ENCODE measurements around the gene CXCL5.

DNA sequence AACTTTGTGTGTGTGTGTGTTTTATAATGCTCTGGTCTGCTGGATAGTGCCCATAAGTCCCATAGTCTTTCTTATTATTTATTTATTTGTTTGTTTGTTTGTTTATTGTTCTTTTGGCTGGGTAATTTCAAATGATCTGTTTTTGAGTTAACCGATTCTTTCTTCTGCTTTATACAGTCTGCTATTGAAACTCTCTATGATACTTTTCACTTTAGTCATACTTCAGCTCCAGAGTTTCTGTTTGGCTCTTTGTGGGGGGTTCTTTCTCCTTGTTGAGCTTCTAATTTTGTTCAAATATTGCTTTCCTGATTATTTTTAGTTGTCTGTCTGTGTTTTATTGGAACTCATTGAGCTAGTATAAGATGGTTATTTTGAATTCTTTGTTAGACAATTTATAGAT is 30.0 kb upstream of the CXCL5 start:
- no peak for TF ChIP-seq CTCF (IDR thresholded peaks at IDR 0.05; ENCODE audit: insufficient read depth, low read length)
- TF ChIP-seq, protein P1, sequence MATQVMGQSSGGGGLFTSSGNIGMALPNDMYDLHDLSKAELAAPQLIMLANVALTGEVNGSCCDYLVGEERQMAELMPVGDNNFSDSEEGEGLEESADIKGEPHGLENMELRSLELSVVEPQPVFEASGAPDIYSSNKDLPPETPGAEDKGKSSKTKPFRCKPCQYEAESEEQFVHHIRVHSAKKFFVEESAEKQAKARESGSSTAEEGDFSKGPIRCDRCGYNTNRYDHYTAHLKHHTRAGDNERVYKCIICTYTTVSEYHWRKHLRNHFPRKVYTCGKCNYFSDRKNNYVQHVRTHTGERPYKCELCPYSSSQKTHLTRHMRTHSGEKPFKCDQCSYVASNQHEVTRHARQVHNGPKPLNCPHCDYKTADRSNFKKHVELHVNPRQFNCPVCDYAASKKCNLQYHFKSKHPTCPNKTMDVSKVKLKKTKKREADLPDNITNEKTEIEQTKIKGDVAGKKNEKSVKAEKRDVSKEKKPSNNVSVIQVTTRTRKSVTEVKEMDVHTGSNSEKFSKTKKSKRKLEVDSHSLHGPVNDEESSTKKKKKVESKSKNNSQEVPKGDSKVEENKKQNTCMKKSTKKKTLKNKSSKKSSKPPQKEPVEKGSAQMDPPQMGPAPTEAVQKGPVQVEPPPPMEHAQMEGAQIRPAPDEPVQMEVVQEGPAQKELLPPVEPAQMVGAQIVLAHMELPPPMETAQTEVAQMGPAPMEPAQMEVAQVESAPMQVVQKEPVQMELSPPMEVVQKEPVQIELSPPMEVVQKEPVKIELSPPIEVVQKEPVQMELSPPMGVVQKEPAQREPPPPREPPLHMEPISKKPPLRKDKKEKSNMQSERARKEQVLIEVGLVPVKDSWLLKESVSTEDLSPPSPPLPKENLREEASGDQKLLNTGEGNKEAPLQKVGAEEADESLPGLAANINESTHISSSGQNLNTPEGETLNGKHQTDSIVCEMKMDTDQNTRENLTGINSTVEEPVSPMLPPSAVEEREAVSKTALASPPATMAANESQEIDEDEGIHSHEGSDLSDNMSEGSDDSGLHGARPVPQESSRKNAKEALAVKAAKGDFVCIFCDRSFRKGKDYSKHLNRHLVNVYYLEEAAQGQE (IDR thresholded peaks at IDR 0.05; ENCODE audit: insufficient replicate concordance, low read depth) = no peak
- TF ChIP-seq POLR2AphosphoS5 (IDR thresholded peaks at IDR 0.05; ENCODE audit: low read depth) = no peak
- TF ChIP-seq GABPA (IDR thresholded peaks at IDR 0.05; ENCODE audit: low read depth) = no peak
